ENCODE results near the gene SCTR.

Gene SCTR

GRCh38 chr2:119402106-119402505 is 122.2 kb downstream of the SCTR start:
- DNase-seq: no peak

GRCh38 chr2:119397196-119397595 is 127.1 kb downstream of the SCTR start:
- no peak for DNase-seq

GRCh38 chr2:119393971-119394748 is 130.1 kb downstream of the SCTR start:
- no peak for DNase-seq
